RWPE1 (cell line): ENCODE results near the gene KLHL21.

Experiments
- CTCF ChIA-PET: fragments of 350-600 bp; sonication (Branson Sonifier 250); formaldehyde crosslinking; extraction: SDS; loops from one replicate; lab custom pipeline; 2021; lab: Yijun Ruan, JAX
- POLR2A ChIA-PET: fragments of 400-600 bp; formaldehyde crosslinking; extraction: SDS; loops from one replicate; lab custom pipeline; 2020; ENCODE audit warnings: antibody characterized with exemption; ENCODE audit not compliant: low non-redundant PET; lab: Yijun Ruan, JAX
- DNase-seq: peaks from one replicate; pipeline ENCODE4 v3.0.0; 2012; ENCODE audit warnings: low spot score
- H3K27ac ChIP-seq: fragments of 450-650 bp; 2 replicates; pipeline ENCODE4 v1.5.1; 2017
- CTCF ChIP-seq: fragments of 450-650 bp; conservative IDR thresholded peaks from 2 replicates; pipeline ENCODE4 v1.5.1; 2017; ENCODE audit warnings: low read depth, mild to moderate bottlenecking

The KLHL21 gene

GRCh38 chr1:6619045-6619444 lies 16.4 kb upstream of the KLHL21 start:
- TF ChIP-seq CTCF: no peak
- DNase-seq: no peak
- H3K27ac ChIP-seq: no peak overlapping the region
- POLR2A ChIA-PET: no interaction called here
- CTCF ChIA-PET: no interaction called here

GRCh38 chr1:6614929-6615785 lies 12.5 kb upstream of the KLHL21 start:
- peak; percentile 30 for DNase-seq
- CTCF ChIA-PET: no interaction called here
- POLR2A ChIA-PET: interaction anchor here (0.5 kb wide), 1 partner anchor 17 kb away, joined by 4 read pairs; no protein-coding TSS in a partner anchor
- peak overlapping the region; percentile 93 for H3K27ac ChIP-seq
- no peak for TF ChIP-seq CTCF

DNA sequence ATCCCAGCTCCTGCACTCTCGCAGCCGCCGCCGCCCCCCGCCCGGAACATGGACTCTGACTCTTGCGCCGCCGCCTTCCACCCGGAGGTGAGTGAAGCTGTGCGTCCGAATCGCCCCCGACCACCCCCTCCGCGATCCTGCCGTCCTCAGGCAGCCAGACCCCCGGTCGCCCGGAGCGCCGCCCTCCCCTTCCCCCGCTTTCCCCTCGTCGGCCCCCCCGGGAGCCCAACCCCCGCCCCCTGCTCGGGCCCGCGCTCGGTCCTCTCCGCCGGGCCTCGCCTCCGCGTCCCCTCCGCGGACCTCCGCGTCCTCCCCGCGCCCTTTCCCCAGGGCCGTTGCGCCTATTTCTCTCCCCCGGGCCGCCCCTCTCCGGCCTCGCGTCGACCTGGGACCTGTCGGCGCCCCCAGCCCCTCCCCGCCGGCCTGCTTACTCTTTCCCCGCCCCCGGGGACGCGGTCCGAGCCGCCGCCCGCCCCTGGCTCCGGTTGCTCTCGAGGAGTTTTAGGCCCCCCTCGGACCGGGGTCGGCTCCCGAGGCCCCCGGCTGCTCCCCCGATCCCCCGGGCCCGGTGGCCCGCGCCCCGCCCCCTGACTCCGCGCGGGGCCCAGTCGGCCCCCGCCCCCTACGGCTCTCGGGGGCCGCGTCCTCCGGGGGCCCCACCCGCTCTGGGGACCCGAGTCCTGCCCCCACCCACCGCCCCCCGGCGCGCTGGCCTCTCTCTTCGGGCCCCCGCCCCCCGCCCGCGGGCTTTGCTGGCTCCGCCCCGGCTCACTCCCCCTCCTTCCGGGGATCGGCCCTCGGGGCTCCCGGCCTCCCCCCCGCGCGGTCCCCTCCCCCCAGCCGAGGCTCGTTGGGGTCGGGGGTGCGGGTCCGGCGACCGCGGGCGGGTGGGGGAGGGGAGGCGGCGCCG lies 11.6 kb upstream of the KLHL21 start:
- no peak for TF ChIP-seq CTCF
- DNase-seq: peak; percentile 68
- ChIA-PET POLR2A (no interaction called here), CTCF (no interaction called here)
- peak overlapping the region; percentile 93 for H3K27ac ChIP-seq

DNA sequence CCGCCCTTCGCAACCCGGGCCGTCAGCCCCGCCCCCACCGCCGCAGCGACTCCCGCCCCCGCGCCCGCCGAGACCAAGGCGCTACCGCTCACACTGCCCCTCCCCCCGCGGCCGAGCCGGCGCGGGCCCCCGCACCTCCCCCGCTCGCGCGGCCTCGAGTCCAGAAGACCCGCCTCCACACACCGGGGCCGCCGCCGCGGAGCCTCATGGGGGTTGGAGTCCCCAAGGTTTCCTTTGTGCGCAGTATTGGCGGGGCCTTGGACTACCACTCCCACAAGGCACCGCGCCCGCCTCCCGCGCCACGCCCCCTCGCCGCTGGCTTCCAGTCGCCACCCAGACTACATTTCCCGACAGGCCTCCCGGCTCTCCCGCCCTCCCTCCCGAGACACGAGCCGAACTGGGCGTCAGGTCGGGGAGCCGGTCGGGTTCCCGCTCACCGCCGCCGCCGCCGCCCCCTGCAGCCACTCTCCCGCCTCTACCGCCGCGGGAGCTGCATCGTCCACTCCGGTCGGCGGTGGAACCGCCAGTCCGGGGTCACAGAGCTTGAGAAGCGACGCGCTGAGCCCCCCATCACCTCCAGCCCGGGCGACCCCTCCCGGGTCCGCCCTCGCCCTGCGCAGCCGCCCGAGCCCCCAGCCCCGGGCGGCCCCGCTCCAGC lies 10.8 kb upstream of the KLHL21 start, which contains the start of gene PHF13:
Gene PHF13, plus strand, starts transcription at position 371 of the 658 bp plus-strand sequence. CDS start 336 bp downstream, outside the sequence.
- DNase-seq: peak; percentile 99
- CTCF ChIA-PET: no interaction called here
- H3K27ac ChIP-seq: peak within 1 kb of the TSS; percentile 93
- POLR2A ChIA-PET: no interaction called here
- no peak for TF ChIP-seq CTCF

- peak; percentile 69 for DNase-seq
Measured at GRCh38 chr1:6612641-6613360, 10.1 kb upstream of the KLHL21 start.

More at GRCh38 chr1:6612641-6613360, 10.1 kb upstream of the KLHL21 start:
- CTCF ChIA-PET: interaction anchor here (0.6 to 1.2 kb wide), 2 partner anchors 12 to 128 kb away, joined by 3 read pairs; no protein-coding TSS in a partner anchor
- no peak for TF ChIP-seq CTCF
- POLR2A ChIA-PET: interaction anchor here (1.0 kb wide), 1 partner anchor 11 kb away, joined by 3 read pairs; the partner anchor contains the start of gene KLHL21
- H3K27ac ChIP-seq: peak overlapping the region; percentile 93
